WI38 (cell line): Measurements from ENCODE around the gene CNTRL.

Experiments used
- H3K4me3 ChIP-seq: 2 replicates; pipeline ENCODE4 v1.5.1; 2011; ENCODE audit warnings: low read depth, mild to moderate bottlenecking, control low read depth, low read length
- TF ChIP-seq, protein P1 (sequence below): IDR thresholded peaks from 2 replicates; pipeline ENCODE4 v1.5.1; 2012; ENCODE audit warnings: low read depth, mild to moderate bottlenecking, control low read depth, low read length

The CNTRL gene

DNA sequence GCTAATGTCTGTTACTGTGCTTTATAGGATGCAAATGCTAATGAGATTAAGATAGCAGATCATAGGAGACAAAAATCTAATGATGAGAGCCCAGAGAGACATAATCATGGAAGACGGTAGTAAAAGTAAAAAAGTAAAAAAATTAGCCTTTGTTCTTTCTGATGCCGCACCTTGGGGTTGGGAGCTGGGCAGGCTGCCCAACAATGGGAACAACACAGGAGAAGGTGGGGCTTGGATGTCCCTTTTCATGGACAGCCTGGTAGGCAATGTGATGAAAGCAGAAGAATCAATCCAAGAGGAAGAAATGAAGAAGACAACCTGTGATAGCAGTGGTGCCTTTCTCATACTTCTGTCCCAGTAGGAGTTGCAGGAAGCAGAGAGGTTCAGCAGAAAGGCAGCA lies 69.7 kb downstream of the CNTRL start:
- TF ChIP-seq, protein P1, sequence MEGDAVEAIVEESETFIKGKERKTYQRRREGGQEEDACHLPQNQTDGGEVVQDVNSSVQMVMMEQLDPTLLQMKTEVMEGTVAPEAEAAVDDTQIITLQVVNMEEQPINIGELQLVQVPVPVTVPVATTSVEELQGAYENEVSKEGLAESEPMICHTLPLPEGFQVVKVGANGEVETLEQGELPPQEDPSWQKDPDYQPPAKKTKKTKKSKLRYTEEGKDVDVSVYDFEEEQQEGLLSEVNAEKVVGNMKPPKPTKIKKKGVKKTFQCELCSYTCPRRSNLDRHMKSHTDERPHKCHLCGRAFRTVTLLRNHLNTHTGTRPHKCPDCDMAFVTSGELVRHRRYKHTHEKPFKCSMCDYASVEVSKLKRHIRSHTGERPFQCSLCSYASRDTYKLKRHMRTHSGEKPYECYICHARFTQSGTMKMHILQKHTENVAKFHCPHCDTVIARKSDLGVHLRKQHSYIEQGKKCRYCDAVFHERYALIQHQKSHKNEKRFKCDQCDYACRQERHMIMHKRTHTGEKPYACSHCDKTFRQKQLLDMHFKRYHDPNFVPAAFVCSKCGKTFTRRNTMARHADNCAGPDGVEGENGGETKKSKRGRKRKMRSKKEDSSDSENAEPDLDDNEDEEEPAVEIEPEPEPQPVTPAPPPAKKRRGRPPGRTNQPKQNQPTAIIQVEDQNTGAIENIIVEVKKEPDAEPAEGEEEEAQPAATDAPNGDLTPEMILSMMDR: no peak
- no peak overlapping the region for H3K4me3 ChIP-seq

DNA sequence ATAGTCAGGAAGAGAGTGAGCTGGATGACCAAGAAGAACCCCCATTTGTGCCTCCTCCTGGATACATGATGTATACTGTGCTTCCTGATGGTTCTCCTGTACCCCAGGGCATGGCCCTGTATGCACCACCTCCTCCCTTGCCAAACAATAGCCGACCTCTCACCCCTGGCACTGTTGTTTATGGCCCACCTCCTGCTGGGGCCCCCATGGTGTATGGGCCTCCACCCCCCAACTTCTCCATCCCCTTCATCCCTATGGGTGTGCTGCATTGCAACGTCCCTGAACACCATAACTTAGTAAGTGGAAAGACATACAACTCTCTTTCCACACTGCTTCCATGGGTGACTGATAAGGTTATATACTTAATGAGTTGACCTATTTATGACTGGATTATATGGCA lies 75.4 kb downstream of the CNTRL start:
- TF ChIP-seq, protein P1: no peak
- no peak overlapping the region for H3K4me3 ChIP-seq

DNA sequence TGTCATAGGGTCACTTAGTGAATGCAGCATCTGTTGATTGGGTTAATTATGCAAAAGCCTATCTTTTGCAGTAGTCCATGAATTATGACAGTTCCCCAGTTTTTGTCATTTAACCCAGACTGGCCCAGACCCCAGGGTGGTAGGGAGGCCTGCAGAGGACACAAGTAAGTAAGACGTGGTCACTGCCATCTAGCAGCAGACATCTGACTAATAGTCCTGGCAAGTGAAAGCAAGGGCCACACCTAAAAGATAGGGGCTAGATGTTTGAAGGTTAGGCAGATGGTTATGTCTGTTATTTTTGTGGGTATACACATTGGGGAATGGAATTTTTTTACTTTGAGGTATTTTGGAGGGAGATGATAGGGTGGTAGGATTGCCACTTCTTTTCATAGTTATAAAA lies 78.9 kb downstream of the CNTRL start:
- H3K4me3 ChIP-seq: no peak overlapping the region

DNA sequence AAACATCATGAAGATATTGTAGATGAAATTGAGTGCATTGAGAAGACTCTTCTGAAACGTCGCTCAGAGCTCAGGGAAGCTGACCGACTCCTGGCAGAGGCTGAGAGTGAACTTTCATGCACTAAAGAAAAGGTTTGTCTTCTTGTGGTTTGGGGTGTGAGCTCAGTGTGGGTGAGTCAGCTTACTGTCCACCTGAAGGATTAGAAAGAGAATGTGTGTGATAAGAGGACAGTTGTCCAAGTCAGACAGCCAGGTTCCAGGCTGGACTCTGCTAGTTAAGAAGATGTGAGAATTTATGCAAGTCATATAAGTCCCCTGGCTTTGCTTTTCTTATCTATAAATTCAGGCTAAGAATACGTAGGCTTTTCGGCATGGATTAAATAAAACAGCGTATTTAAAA lies 80.0 kb downstream of the CNTRL start:
- TF ChIP-seq, protein P1: no peak
- no peak overlapping the region for H3K4me3 ChIP-seq

More for the DNA sequence above, 78.9 kb downstream of the CNTRL start:
- TF ChIP-seq, protein P1: no peak

DNA sequence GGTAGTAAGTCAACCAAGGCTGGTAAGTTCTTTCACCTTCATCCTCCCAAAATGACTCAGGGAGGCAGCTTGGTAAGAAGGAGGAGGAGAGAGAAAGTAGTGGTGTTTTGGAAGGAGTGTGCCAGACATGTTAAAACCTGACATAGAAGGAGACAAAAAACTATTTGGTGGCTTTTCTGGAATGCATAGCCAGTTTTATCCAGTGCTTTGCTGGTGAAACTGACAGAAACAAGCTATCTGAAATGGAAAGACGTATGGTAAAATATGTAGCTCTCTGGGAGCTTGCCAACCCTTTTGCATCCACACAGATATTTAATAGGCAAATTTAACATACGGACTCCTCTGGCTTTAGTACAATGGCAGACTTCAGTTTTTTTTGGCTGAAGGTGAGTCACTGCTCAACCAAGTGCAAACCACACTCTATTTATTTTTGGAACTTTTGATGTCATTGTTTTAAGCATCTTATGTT lies 81.5 kb downstream of the CNTRL start:
- TF ChIP-seq, protein P1: no peak
- H3K4me3 ChIP-seq: no peak overlapping the region

DNA sequence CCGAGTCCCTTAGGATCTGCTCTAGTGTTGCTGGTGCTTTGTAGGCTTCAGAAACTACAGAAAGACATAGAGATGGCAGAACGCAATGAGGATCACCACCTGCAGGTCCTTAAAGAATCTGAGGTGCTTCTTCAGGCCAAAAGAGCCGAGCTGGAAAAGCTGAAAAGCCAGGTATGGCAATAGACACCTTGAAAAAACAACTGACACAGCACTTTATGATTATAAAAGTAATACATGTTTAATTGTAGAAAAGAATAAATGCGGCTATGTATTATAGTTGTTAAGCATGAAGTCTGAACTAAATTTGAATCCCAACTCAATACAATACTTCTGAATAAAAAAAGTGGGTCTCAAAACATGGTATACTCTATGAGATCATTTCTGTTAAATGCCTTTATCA lies 83.2 kb downstream of the CNTRL start:
- TF ChIP-seq, protein P1: no peak
- no peak overlapping the region for H3K4me3 ChIP-seq

DNA sequence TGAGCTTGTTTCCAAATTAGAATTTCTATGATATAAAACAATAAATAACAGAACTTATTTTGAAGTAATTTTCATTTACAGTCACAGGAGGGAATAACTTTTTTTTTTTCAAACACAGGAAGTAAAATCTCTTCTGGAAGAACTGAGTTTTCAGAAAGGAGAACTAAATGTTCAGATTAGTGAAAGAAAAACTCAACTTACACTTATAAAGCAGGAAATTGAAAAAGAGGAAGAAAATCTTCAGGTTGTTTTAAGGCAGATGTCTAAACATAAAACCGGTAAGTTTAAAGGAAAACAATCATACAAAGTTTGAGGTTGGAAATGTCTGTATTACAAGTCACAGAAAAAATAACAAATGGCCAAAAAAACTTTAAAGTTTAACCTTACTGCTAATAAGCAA lies 85.3 kb downstream of the CNTRL start:
- TF ChIP-seq, protein P1: no peak
- no peak overlapping the region for H3K4me3 ChIP-seq
